NT2/D1 (cell line): ENCODE results near the gene FOSB.

ENCODE experiments used
- YY1 ChIP-seq: IDR thresholded peaks from 2 replicates; pipeline ENCODE4 v1.6.1; 2011; ENCODE audit not compliant: insufficient read length, insufficient read depth
- ZNF274 ChIP-seq: IDR thresholded peaks from 2 replicates; pipeline ENCODE4 v1.6.1; 2011; ENCODE audit warnings: mild to moderate bottlenecking, low read depth, low read length

DNA sequence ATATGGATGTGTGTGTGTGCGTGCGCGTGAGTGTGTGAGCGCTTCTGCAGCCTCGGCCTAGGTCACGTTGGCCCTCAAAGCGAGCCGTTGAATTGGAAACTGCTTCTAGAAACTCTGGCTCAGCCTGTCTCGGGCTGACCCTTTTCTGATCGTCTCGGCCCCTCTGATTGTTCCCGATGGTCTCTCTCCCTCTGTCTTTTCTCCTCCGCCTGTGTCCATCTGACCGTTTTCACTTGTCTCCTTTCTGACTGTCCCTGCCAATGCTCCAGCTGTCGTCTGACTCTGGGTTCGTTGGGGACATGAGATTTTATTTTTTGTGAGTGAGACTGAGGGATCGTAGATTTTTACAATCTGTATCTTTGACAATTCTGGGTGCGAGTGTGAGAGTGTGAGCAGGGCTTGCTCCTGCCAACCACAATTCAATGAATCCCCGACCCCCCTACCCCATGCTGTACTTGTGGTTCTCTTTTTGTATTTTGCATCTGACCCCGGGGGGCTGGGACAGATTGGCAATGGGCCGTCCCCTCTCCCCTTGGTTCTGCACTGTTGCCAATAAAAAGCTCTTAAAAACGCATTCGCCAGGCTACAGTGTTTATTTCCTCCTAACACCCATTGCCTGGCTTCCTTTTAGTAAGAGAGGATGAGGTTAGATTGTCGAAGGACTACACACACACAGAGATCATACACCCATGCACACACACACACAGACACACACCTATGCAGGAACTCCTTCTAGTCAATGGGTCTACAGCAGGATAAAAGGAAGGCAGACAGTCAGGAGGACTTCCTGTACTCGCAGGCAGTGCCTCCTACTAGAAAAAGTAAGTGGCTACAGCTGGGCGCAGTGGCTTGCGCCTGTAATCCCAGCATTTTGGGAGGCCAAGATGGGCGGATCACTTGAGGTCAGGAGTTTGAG, 7.1 kb downstream of the FOSB start:
- TF ChIP-seq YY1: no peak
- TF ChIP-seq ZNF274: no peak
